GM12878 (cell line): ENCODE data around the gene STK40. TPM values are rescaled to one million over a fixed set of nuclear protein-coding genes. Genes with fewer than 3 reads are reported as not detected.

Source experiments
- BACH1 ChIP-seq: fragments of 450-650 bp; IDR thresholded peaks from 2 replicates; pipeline ENCODE4 v1.6.1; 2017; ENCODE audit warnings: mild to moderate bottlenecking, borderline replicate concordance
- GABPA ChIP-seq: IDR thresholded peaks from 2 replicates; pipeline ENCODE4 v1.6.1; 2014; ENCODE audit warnings: antibody characterized with exemption, low read depth, mild to moderate bottlenecking, inconsistent platforms
- GATAD2B ChIP-seq: fragments of 450-650 bp; conservative IDR thresholded peaks from 2 replicates; pipeline ENCODE4 v1.6.1; 2017; ENCODE audit warnings: low read depth, mild to moderate bottlenecking, moderate library complexity
- HCFC1 ChIP-seq: fragments of 150-350 bp; IDR thresholded peaks from 2 replicates; pipeline ENCODE4 v1.6.1; 2014; ENCODE audit warnings: low read length
- HDAC2 ChIP-seq: fragments of 200-600 bp; sonication (generic); IDR thresholded peaks from 2 replicates; pipeline ENCODE4 v1.6.1; 2017
- HDGF ChIP-seq: fragments of 450-650 bp; IDR thresholded peaks from 2 replicates; pipeline ENCODE4 v1.6.1; 2016; ENCODE audit warnings: antibody characterized with exemption
- IKZF1 ChIP-seq: fragments of 450-650 bp; conservative IDR thresholded peaks from 2 replicates; pipeline ENCODE4 v1.6.1; 2017; ENCODE audit warnings: antibody characterized with exemption, mild to moderate bottlenecking
- IRF4 ChIP-seq: IDR thresholded peaks from 2 replicates; pipeline ENCODE4 v1.6.1; 2011; ENCODE audit warnings: low read depth, low read length
- KAT2A ChIP-seq: conservative IDR thresholded peaks from 2 replicates; pipeline ENCODE4 v1.6.1; 2011; ENCODE audit warnings: low read depth, low read length; ENCODE audit not compliant: control insufficient read depth
- KLF5 ChIP-seq: fragments of 450-650 bp; IDR thresholded peaks from 2 replicates; pipeline ENCODE4 v1.6.1; 2014; ENCODE audit warnings: mild to moderate bottlenecking; ENCODE audit not compliant: partially characterized antibody
- MAX ChIP-seq: IDR thresholded peaks from 2 replicates; pipeline ENCODE4 v1.6.1; 2012; ENCODE audit warnings: low read depth, low read length, improper control_type of control experiment
- MLLT1 ChIP-seq: fragments of 450-650 bp; IDR thresholded peaks from 2 replicates; pipeline ENCODE4 v1.6.1; 2016; ENCODE audit warnings: mild to moderate bottlenecking
- MTA2 ChIP-seq: fragments of 450-650 bp; IDR thresholded peaks from 2 replicates; pipeline ENCODE4 v1.6.1; 2016; ENCODE audit warnings: low read depth, mild to moderate bottlenecking, moderate library complexity
- MYC ChIP-seq: IDR thresholded peaks from 2 replicates; pipeline ENCODE4 v1.6.1; 2011; ENCODE audit warnings: mild to moderate bottlenecking, low read length, moderate library complexity, inconsistent platforms; ENCODE audit not compliant: insufficient read depth, insufficient replicate concordance, insufficient read length, severe bottlenecking
- NR2C1 ChIP-seq: fragments of 450-650 bp; IDR thresholded peaks from 2 replicates; pipeline ENCODE4 v1.6.1; 2017; ENCODE audit warnings: antibody characterized with exemption, mild to moderate bottlenecking, moderate library complexity
- NRF1 ChIP-seq: conservative IDR thresholded peaks from 2 replicates; pipeline ENCODE4 v1.6.1; 2011; ENCODE audit warnings: mild to moderate bottlenecking, low read depth, low read length, improper control_type of control experiment
- PAX5 ChIP-seq: IDR thresholded peaks from 2 replicates; pipeline ENCODE4 v1.6.1; 2011; ENCODE audit warnings: low read depth, low read length, borderline replicate concordance
- POLR2AphosphoS5 ChIP-seq: IDR thresholded peaks from 2 replicates; pipeline ENCODE4 v1.6.1; 2011; ENCODE audit warnings: mild to moderate bottlenecking, low read length, inconsistent platforms
- RCOR1 ChIP-seq: conservative IDR thresholded peaks from 2 replicates; pipeline ENCODE4 v1.6.1; 2012; ENCODE audit warnings: low read depth, low read length, improper control_type of control experiment
- SMAD1 ChIP-seq: fragments of 450-650 bp; IDR thresholded peaks from 2 replicates; pipeline ENCODE4 v1.6.1; 2018; ENCODE audit warnings: mild to moderate bottlenecking, low read depth; ENCODE audit not compliant: partially characterized antibody
- SMC3 ChIP-seq: IDR thresholded peaks from 2 replicates; pipeline ENCODE4 v1.6.1; 2011; ENCODE audit warnings: low read length, improper control_type of control experiment, borderline replicate concordance
- SP1 ChIP-seq: IDR thresholded peaks from one replicate; pipeline ENCODE4 v1.6.1; 2011; ENCODE audit warnings: low read depth, low read length
- SREBF1 ChIP-seq: IDR thresholded peaks from 2 replicates; pipeline ENCODE4 v1.6.1; 2012; ENCODE audit warnings: mild to moderate bottlenecking, low read length
- STAT3 ChIP-seq: IDR thresholded peaks from 2 replicates; pipeline ENCODE4 v1.6.1; 2011; ENCODE audit warnings: low read depth, low read length, improper control_type of control experiment
- SUPT20H ChIP-seq: IDR thresholded peaks from 2 replicates; pipeline ENCODE4 v1.6.1; 2011; ENCODE audit warnings: low read depth, mild to moderate bottlenecking, low read length, moderate library complexity, borderline replicate concordance; ENCODE audit not compliant: control insufficient read depth
- TAF1 ChIP-seq: IDR thresholded peaks from 2 replicates; pipeline ENCODE4 v1.6.1; 2011; ENCODE audit warnings: mild to moderate bottlenecking, low read depth, low read length, borderline replicate concordance
- USF1 ChIP-seq: IDR thresholded peaks from 2 replicates; pipeline ENCODE4 v1.6.1; 2011; ENCODE audit warnings: borderline replicate concordance, low read depth, mild to moderate bottlenecking, moderate library complexity, mixed read lengths, low read length; ENCODE audit not compliant: insufficient read depth; ENCODE audit errors: extremely low read length
- YY1 ChIP-seq: IDR thresholded peaks from 2 replicates; pipeline ENCODE4 v1.6.1; 2011; ENCODE audit warnings: low read depth, mild to moderate bottlenecking, low read length
- ZNF217 ChIP-seq: fragments of 450-650 bp; IDR thresholded peaks from 2 replicates; pipeline ENCODE4 v1.6.1; 2017; ENCODE audit warnings: antibody characterized with exemption, mild to moderate bottlenecking
- polyA plus RNA-seq, 11 experiments: library from polyadenylated mRNA; depleted of rRNA in 4 of 11; unstranded in 6 of 11; stranded (reverse) in 5 of 11; fragments of >200 nt; fragmentation: Nextera tagmentation in 4 of 11; fragmentation: Illumina TruSeq in 1 of 11; extraction: Ambion mirVana in 4 of 11; extraction: Trizol in 1 of 11; gene quantifications; 1 replicate in 1 of 11; 2 replicates in 10 of 11; pipeline versions ENCODE4 v1.2.1 to v1.2.3, GENCODE V29; 2011 to 2016; ENCODE audit warnings: inconsistent platforms in 2 of 11, missing spikeins in 2 of 11, low read depth in 1 of 11
- total RNA-seq, 4 experiments: library from RNA; depleted of rRNA in 3 of 4; stranded (reverse); fragments of >200 nt in 3 of 4; fragmentation: Illumina TruSeq in 1 of 4; extraction: Trizol in 1 of 4; gene quantifications; 2 replicates each; pipeline versions ENCODE4 v1.2.1 to v1.2.3, GENCODE V29; 2013 to 2021
- TF ChIP-seq, protein P1 (sequence below): fragments of 450-650 bp; IDR thresholded peaks from 2 replicates; pipeline ENCODE4 v1.6.1; 2017; ENCODE audit warnings: low read depth, mild to moderate bottlenecking, moderate library complexity

STK40 gene
- total and polyA plus RNA-seq, 10 of the 15 experiments (the other 5 are each of a cell fraction or from before 2014, with no cell fraction given), result 0.27 to 51.0 (median 29.5) TPM

- TF ChIP-seq NR2C1 (peak; percentile 31; the same call in 1 of the 2 replicates), IRF4 (no peak), ZNF217 (no peak), POLR2AphosphoS5 (peak; percentile 91), HDAC2 (no peak), KLF5 (peak; percentile 16), SUPT20H (no peak), IKZF1 (0 out of 2 replicates have a peak, but pooled peaks have one; percentile 42), USF1 (no peak), MTA2 (no peak), GATAD2B (no peak; the same call in 1 of the 2 replicates), TAF1 (peak; percentile 60; the same call in 1 of the 2 replicates), STAT3 (no peak), SREBF1 (no peak), GABPA (no peak), NRF1 (0 out of 2 replicates have a peak, but pooled peaks have one; percentile 31), MAX (no peak; the same call in 1 of the 2 replicates), RCOR1 (0 out of 2 replicates have a peak, but pooled peaks have one; percentile 28), PAX5 (0 out of 2 replicates have a peak, but pooled peaks have one; percentile 30), YY1 (no peak; the same call in 1 of the 2 replicates), HDGF (peak; percentile 86; the same call in 1 of the 2 replicates), SP1 (peak; percentile 87), HCFC1 (no peak), SMAD1 (peak; percentile 46), BACH1 (peak; percentile 75; the same call in 1 of the 2 replicates), SMC3 (no peak), KAT2A (no peak), MYC (no peak), MLLT1 (peak; percentile 80)
- TF ChIP-seq, protein P1, sequence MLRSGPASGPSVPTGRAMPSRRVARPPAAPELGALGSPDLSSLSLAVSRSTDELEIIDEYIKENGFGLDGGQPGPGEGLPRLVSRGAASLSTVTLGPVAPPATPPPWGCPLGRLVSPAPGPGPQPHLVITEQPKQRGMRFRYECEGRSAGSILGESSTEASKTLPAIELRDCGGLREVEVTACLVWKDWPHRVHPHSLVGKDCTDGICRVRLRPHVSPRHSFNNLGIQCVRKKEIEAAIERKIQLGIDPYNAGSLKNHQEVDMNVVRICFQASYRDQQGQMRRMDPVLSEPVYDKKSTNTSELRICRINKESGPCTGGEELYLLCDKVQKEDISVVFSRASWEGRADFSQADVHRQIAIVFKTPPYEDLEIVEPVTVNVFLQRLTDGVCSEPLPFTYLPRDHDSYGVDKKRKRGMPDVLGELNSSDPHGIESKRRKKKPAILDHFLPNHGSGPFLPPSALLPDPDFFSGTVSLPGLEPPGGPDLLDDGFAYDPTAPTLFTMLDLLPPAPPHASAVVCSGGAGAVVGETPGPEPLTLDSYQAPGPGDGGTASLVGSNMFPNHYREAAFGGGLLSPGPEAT, result peak; percentile 38; the same call in 1 of the 2 replicates
Measured at GRCh38 chr1:36306902-36307456, 78.7 kb downstream of the STK40 start (continued).
